Measurements from ENCODE around the gene KDM7A.

The KDM7A gene

GRCh38 chr7:140196361-140197217, 19.8 kb upstream of the KDM7A start:
- no peak for TF ChIP-seq CTCF (IDR thresholded peaks at IDR 0.05)

- TF ChIP-seq CTCF (IDR thresholded peaks at IDR 0.05): no peak
Measured at GRCh38 chr7:140195859-140196258, 19.1 kb upstream of the KDM7A start.

- no peak for TF ChIP-seq CTCF (IDR thresholded peaks at IDR 0.05)
Measured at GRCh38 chr7:140192620-140193019, 15.8 kb upstream of the KDM7A start.

- no peak for TF ChIP-seq CTCF (IDR thresholded peaks at IDR 0.05)
Measured at GRCh38 chr7:140192176-140192575, 15.4 kb upstream of the KDM7A start.

GRCh38 chr7:140190588-140190987, 13.8 kb upstream of the KDM7A start:
- no peak for TF ChIP-seq CTCF (IDR thresholded peaks at IDR 0.05)

GRCh38 chr7:140189917-140190316, 13.1 kb upstream of the KDM7A start:
- TF ChIP-seq CTCF (IDR thresholded peaks at IDR 0.05): no peak

GRCh38 chr7:140182917-140183316, 6.1 kb upstream of the KDM7A start:
- TF ChIP-seq CTCF (IDR thresholded peaks at IDR 0.05): no peak

Data from LNCAP (cell line).